Stimulated activated CD8-positive, alpha-beta memory T cell treated with anti-CD3 and anti-CD28 coated beads, Interleukin-12 subunit alpha, Interleukin-12 subunit beta, amount 100 ng/mL, for 24 hours (primary cell): ENCODE results near the gene PML.

ENCODE experiments used
- DNase-seq: peaks from one replicate; pipeline ENCODE4 v3.0.0-alpha.2; 2020; ENCODE audit errors: extremely low read depth

PML gene

GRCh38 chr15:74008901-74009300, 14.4 kb downstream of the PML start:
- DNase-seq, result no peak

GRCh38 chr15:74010929-74011540, 16.5 kb downstream of the PML start:
- DNase-seq, result no peak

GRCh38 chr15:74011610-74012009, 17.1 kb downstream of the PML start:
- DNase-seq, result no peak

- no peak for DNase-seq
These were observed 18.9 kb downstream of the PML start for GRCh38 chr15:74013374-74013894.

- no peak for DNase-seq
These were observed 25.2 kb downstream of the PML start for GRCh38 chr15:74019734-74020133.

- no peak for DNase-seq
These were observed 28.4 kb downstream of the PML start for GRCh38 chr15:74022706-74023470.

- DNase-seq, result no peak
These were observed 30.2 kb downstream of the PML start for GRCh38 chr15:74024687-74025086.

GRCh38 chr15:74025436-74025835, 30.9 kb downstream of the PML start:
- no peak for DNase-seq

- DNase-seq, result no peak
These were observed 33.2 kb downstream of the PML start for GRCh38 chr15:74027688-74028087.

- DNase-seq, result no peak
These were observed 34.1 kb downstream of the PML start for GRCh38 chr15:74028646-74029045.

GRCh38 chr15:74032046-74032445, 37.5 kb downstream of the PML start:
- DNase-seq, result no peak

GRCh38 chr15:74032606-74033561, 38.4 kb downstream of the PML start:
- DNase-seq, result no peak

- DNase-seq, result no peak
These were observed 39.8 kb downstream of the PML start for GRCh38 chr15:74034206-74034755.

GRCh38 chr15:74035121-74036017, 40.9 kb downstream of the PML start:
- DNase-seq, result no peak

GRCh38 chr15:74036271-74037170, 42.0 kb downstream of the PML start:
- DNase-seq, result no peak

GRCh38 chr15:74037171-74038117, 42.9 kb downstream of the PML start:
- no peak for DNase-seq

- DNase-seq, result no peak
These were observed 44.5 kb downstream of the PML start for GRCh38 chr15:74038707-74039655.

- DNase-seq, result no peak
These were observed 45.1 kb downstream of the PML start for GRCh38 chr15:74039656-74040010.
